Smooth muscle cell (in vitro differentiated cells): ENCODE measurements around the gene CHI3L1. TPM values are rescaled to one million over a fixed set of nuclear protein-coding genes. Genes with fewer than 3 reads are reported as not detected.
A peak's percentile ranks its signal among the peaks of the same experiment; 100 is the strongest.

ENCODE experiments used
- DNase-seq: peaks from one replicate; lab custom pipeline; 2025; ENCODE audit not compliant: unreplicated experiment; lab: John Stamatoyannopoulos, UW
- H2AFZ ChIP-seq: fragments of 200-600 bp; sonication (generic); 2 replicates; pipeline ENCODE4 v1.6.0; 2016; ENCODE audit warnings: antibody characterized with exemption, low read depth, mild to moderate bottlenecking
- H3F3A ChIP-seq: fragments of 200-600 bp; sonication (generic); 2 replicates; pipeline ENCODE4 v1.6.0; 2017; ENCODE audit warnings: antibody characterized with exemption, low read depth
- H3K27ac ChIP-seq: fragments of 200-600 bp; sonication (generic); 2 replicates; pipeline ENCODE4 v1.5.1; 2016; ENCODE audit warnings: low read depth, mild to moderate bottlenecking
- H3K27me3 ChIP-seq: fragments of 200-600 bp; sonication (generic); 2 replicates; pipeline ENCODE4 v1.6.1; 2016; ENCODE audit warnings: low read depth, mild to moderate bottlenecking
- H3K36me3 ChIP-seq: fragments of 200-600 bp; sonication (generic); 2 replicates; pipeline ENCODE4 v1.5.1; 2016; ENCODE audit warnings: low read depth
- H3K4me1 ChIP-seq: fragments of 200-600 bp; sonication (generic); 2 replicates; pipeline ENCODE4 v1.5.1; 2016; ENCODE audit warnings: low read depth
- H3K4me2 ChIP-seq: fragments of 200-600 bp; sonication (generic); 2 replicates; pipeline ENCODE4 v1.6.0; 2016; ENCODE audit warnings: mild to moderate bottlenecking
- H3K4me3 ChIP-seq: fragments of 200-600 bp; sonication (generic); 2 replicates; pipeline ENCODE4 v1.5.1; 2016; ENCODE audit warnings: mild to moderate bottlenecking
- H3K79me2 ChIP-seq: fragments of 200-600 bp; sonication (generic); 2 replicates; pipeline ENCODE4 v1.6.0; 2016; ENCODE audit warnings: low read depth, mild to moderate bottlenecking
- H3K9ac ChIP-seq: fragments of 200-600 bp; sonication (generic); 2 replicates; pipeline ENCODE4 v1.6.0; 2016; ENCODE audit warnings: low read depth
- H3K9me3 ChIP-seq: fragments of 200-600 bp; sonication (generic); replicated peaks from 2 replicates; pipeline ENCODE4 v1.5.1; 2016; ENCODE audit warnings: low read depth
- H4K20me1 ChIP-seq: fragments of 200-600 bp; sonication (generic); 2 replicates; pipeline ENCODE4 v1.6.0; 2016; ENCODE audit warnings: low read depth
- CTCF ChIP-seq: fragments of 200-600 bp; sonication (generic); IDR thresholded peaks from 2 replicates; pipeline ENCODE4 v1.5.1; 2017; ENCODE audit warnings: borderline replicate concordance, mild to moderate bottlenecking, antibody characterized with exemption; ENCODE audit not compliant: insufficient read depth, poor library complexity, severe bottlenecking
- WGBS: methylation state at CpG from one replicate; pipeline ENCODE4 v1.1.7; 2016; ENCODE audit warnings: low lambda C conversion rate; 5-methylcytosine and 5-hydroxymethylcytosine counted together
- polyA plus RNA-seq: library from polyadenylated mRNA; unstranded; fragments of >200 nt; fragmentation: Nextera tagmentation; extraction: Ambion mirVana; gene quantifications from 2 replicates; pipeline ENCODE4 v1.2.1, GENCODE V29; 2016
- total RNA-seq: library from RNA; depleted of rRNA; stranded (reverse); fragments of >200 nt; gene quantifications from 2 replicates; pipeline ENCODE4 v1.2.3, GENCODE V29; 2014

Gene CHI3L1
- total and polyA plus RNA-seq, 2 experiments from 2014 or later = 45.4 to 53.6 TPM

- no peak overlapping the region for H3K4me2 ChIP-seq
- H3F3A ChIP-seq = peaks cover 5% of the 10 kb centered on the region
- H4K20me1 ChIP-seq = peaks cover under 1% of the 10 kb centered on the region
- H3K79me2 ChIP-seq = peaks cover 21% of the 10 kb centered on the region
- H3K9ac ChIP-seq = no peak overlapping the region
- no peak for TF ChIP-seq CTCF
- peaks cover 11% of the 10 kb centered on the region for H3K4me1 ChIP-seq
- H3K36me3 ChIP-seq = no peaks in the 10 kb centered on the region
- H2AFZ ChIP-seq = no peak overlapping the region
- H3K9me3 ChIP-seq = no peaks in the 10 kb centered on the region
- no peak for DNase-seq
- H3K4me3 ChIP-seq = no peak overlapping the region
- H3K27me3 ChIP-seq = no peaks in the 10 kb centered on the region
- H3K27ac ChIP-seq = no peak overlapping the region
- WGBS = 74% methylated on average over 8 of the region's 8 CpGs
Observed at GRCh38 chr1:203135636-203136305, 50.7 kb downstream of the CHI3L1 start.

GRCh38 chr1:203133970-203134725, 52.4 kb downstream of the CHI3L1 start:
- no peaks in the 10 kb centered on the region for H3K9me3 ChIP-seq
- H3K4me2 ChIP-seq = peak overlapping the region; percentile 55
- no peak for TF ChIP-seq CTCF
- peaks cover 5% of the 10 kb centered on the region for H3F3A ChIP-seq
- H3K36me3 ChIP-seq = no peaks in the 10 kb centered on the region
- H3K79me2 ChIP-seq = peaks cover 21% of the 10 kb centered on the region
- H4K20me1 ChIP-seq = peaks cover 16% of the 10 kb centered on the region
- H3K9ac ChIP-seq = no peak overlapping the region
- no peak overlapping the region for H2AFZ ChIP-seq
- WGBS = 46% methylated on average over 12 of the region's 12 CpGs
- H3K27me3 ChIP-seq = no peaks in the 10 kb centered on the region
- H3K4me3 ChIP-seq = no peak overlapping the region
- no peak for DNase-seq
- H3K27ac ChIP-seq = peak overlapping the region; percentile 72
- H3K4me1 ChIP-seq = peaks cover 10% of the 10 kb centered on the region

DNA sequence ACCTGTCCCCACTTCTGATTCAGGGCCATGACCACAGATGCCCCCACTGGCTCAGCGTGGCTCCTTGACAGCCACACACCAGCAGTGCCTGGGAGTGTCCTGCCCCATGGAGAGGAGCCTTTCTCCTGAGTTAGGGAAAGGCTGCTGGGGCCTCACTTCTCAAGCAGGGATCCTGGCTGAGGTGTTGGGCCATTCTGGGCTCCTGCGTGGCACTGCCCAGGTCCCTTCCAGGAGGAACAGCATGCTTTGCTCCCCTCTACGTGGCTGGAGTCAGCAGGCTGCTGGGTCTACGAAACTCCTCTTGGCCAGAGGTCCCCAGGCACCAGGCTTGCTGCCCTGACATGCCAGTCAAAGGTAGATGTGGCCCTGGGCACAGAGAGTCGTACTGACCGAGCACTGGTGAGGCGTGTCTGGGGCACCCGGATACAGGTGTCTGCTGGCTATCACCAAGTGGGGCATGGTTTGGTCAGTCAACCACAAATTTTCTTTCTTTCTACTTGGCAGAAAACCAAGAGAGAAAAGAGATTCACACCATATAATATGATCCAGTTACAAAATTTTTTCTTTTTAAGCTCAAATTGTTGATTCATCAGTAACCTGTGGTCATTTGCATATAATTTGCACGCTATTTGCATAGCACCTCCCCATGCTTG, 54.8 kb downstream of the CHI3L1 start:
- DNase-seq = no peak
- H3K79me2 ChIP-seq = peaks cover 16% of the 10 kb centered on the region

More for the DNA sequence above, 54.8 kb downstream of the CHI3L1 start:
- H3K4me3 ChIP-seq = no peak overlapping the region
- H3K9me3 ChIP-seq = no peaks in the 10 kb centered on the region
- H3K9ac ChIP-seq = no peak overlapping the region
- H3K27me3 ChIP-seq = no peaks in the 10 kb centered on the region
- peaks cover 5% of the 10 kb centered on the region for H3F3A ChIP-seq
- no peaks in the 10 kb centered on the region for H3K36me3 ChIP-seq
- peaks cover 31% of the 10 kb centered on the region for H3K4me1 ChIP-seq
- no peak for TF ChIP-seq CTCF
- H3K27ac ChIP-seq = no peak overlapping the region
- 93% methylated on average over 9 of the region's 9 CpGs for WGBS
- H2AFZ ChIP-seq = no peak overlapping the region
- H3K4me2 ChIP-seq = no peak overlapping the region
- H4K20me1 ChIP-seq = peaks cover 26% of the 10 kb centered on the region
